HepG2 (cell line): ENCODE results near the gene PRTN3. TPM values are rescaled to one million over a fixed set of nuclear protein-coding genes. Genes with fewer than 3 reads are reported as not detected.
A peak's percentile ranks its signal among the peaks of the same experiment; 100 is the strongest.

ENCODE experiments used
- ATAC-seq: fragments of 200-7000 bp; cut with Tn5 transposase; 3 replicates; pipeline ENCODE4 v1.9.1; 2020; ENCODE audit warnings: mild to moderate bottlenecking, moderate library complexity
- BruUV-seq: library from RNA; stranded (reverse); fragments of 400-500 nt; replicated peaks from 2 replicates; lab custom pipeline; 2021; lab: Mats Ljungman, UMichigan
- CTCF ChIA-PET: fragments of 300-600 bp; formaldehyde crosslinking; extraction: SDS; loops from one replicate; lab custom pipeline; 2021; ENCODE audit warnings: low total read pairs, inconsistent platforms, low intra/inter-chr PET ratio; lab: Yijun Ruan, JAX
- POLR2A ChIA-PET: fragments of 350-600 bp; sonication (Branson Sonifier 250); formaldehyde crosslinking; loops from one replicate; lab custom pipeline; 2020; ENCODE audit warnings: antibody characterized with exemption, inconsistent platforms; lab: Yijun Ruan, JAX
- DNase-seq: peaks from one replicate; pipeline ENCODE4 v3.0.0-alpha.2; 2015; ENCODE audit warnings: low spot score
- FAIRE-seq: peaks from 3 replicates; lab custom pipeline; 2011; peaks lifted over from hg19 to GRCh38; lab: Jason Lieb, UNC
- H2AFZ ChIP-seq: one replicate; pipeline ENCODE4 v1.6.1; 2011; ENCODE audit warnings: low read length, inconsistent platforms
- H3K27ac ChIP-seq: fragments of 300-600 bp; 3 replicates; pipeline ENCODE4 v1.8.0; 2011; ENCODE audit warnings: mixed run types, mild to moderate bottlenecking, mixed read lengths, low read length, inconsistent platforms; ENCODE audit not compliant: insufficient read depth; ENCODE audit errors: extremely low read length
- H3K27me3 ChIP-seq, 2 experiments: fragments of 200-600 bp in 1 of 2; 2 replicates in 1 of 2; 3 replicates in 1 of 2; pipeline versions ENCODE4 v1.6.0 to v1.8.0; 2011; ENCODE audit warnings: low read length in 2 of 2, mild to moderate bottlenecking in 2 of 2, moderate library complexity in 2 of 2, inconsistent platforms in 1 of 2; ENCODE audit not compliant: insufficient read depth in 2 of 2, control insufficient read depth in 1 of 2
- H3K36me3 ChIP-seq, 2 experiments: fragments of 200-600 bp in 1 of 2; replicated peaks in 1 of 2; 2 replicates in 1 of 2; 3 replicates in 1 of 2; pipeline versions ENCODE4 v1.5.1 to v1.8.0; 2011; ENCODE audit warnings: low read length in 2 of 2, inconsistent platforms in 1 of 2; ENCODE audit not compliant: insufficient read depth in 2 of 2, control insufficient read depth in 1 of 2
- H3K4me1 ChIP-seq: 2 replicates; pipeline ENCODE4 v1.5.1; 2012; ENCODE audit warnings: low read length, inconsistent platforms; ENCODE audit not compliant: insufficient read depth
- H3K4me2 ChIP-seq: 2 replicates; pipeline ENCODE4 v1.6.0; 2011; ENCODE audit warnings: low read depth, low read length, inconsistent platforms
- H3K4me3 ChIP-seq, 3 experiments: fragments of 200-600 bp in 1 of 3; sonication (generic), shearing (Covaris generic) in 1 of 3; replicated peaks in 1 of 3; 2 replicates each; pipeline ENCODE4 v1.5.1; 2011 to 2016; ENCODE audit warnings: low read length in 3 of 3, inconsistent platforms in 2 of 3, low read depth in 2 of 3, mild to moderate bottlenecking in 2 of 3, control low read depth in 1 of 3, mixed read lengths in 1 of 3; ENCODE audit not compliant: insufficient read depth in 1 of 3
- H3K79me2 ChIP-seq: one replicate; pipeline ENCODE4 v1.6.1; 2011; ENCODE audit warnings: low read length, inconsistent platforms; ENCODE audit not compliant: insufficient read depth
- H3K9ac ChIP-seq: 2 replicates; pipeline ENCODE4 v1.6.0; 2011; ENCODE audit warnings: mild to moderate bottlenecking, low read depth, low read length, inconsistent platforms; ENCODE audit not compliant: insufficient read depth
- H3K9me3 ChIP-seq: 2 replicates; pipeline ENCODE4 v1.5.1; 2012; ENCODE audit warnings: mild to moderate bottlenecking, low read length
- H4K20me1 ChIP-seq: 2 replicates; pipeline ENCODE4 v1.6.0; 2011; ENCODE audit warnings: inconsistent platforms, mild to moderate bottlenecking, low read length, moderate library complexity; ENCODE audit not compliant: insufficient read depth
- ARNT2 ChIP-seq: sonication (generic); formaldehyde crosslinking; IDR thresholded peaks from 2 replicates; pipeline ENCODE4 v1.8.0; 2022; ENCODE audit warnings: mild to moderate bottlenecking, low read depth, missing genetic modification reagents, moderate library complexity
- CBX5 ChIP-seq: sonication (generic); formaldehyde crosslinking; IDR thresholded peaks from 2 replicates; pipeline ENCODE4 v1.4.0; 2020; ENCODE audit warnings: missing genetic modification reagents, borderline replicate concordance
- GATA4 ChIP-seq: sonication (generic); IDR thresholded peaks from 2 replicates; pipeline ENCODE4 v1.6.1; 2016; ENCODE audit warnings: antibody characterized with exemption, low read depth, borderline replicate concordance
- KLF13 ChIP-seq: sonication (generic); formaldehyde crosslinking; IDR thresholded peaks from 2 replicates; pipeline ENCODE4 v1.4.0; 2020; ENCODE audit warnings: mild to moderate bottlenecking, missing genetic modification reagents
- SCMH1 ChIP-seq: sonication (generic); formaldehyde crosslinking; IDR thresholded peaks from 2 replicates; pipeline ENCODE4 v1.9.0; 2021; ENCODE audit warnings: missing genetic modification reagents, mild to moderate bottlenecking, borderline replicate concordance
- ZNF709 ChIP-seq: sonication (generic); formaldehyde crosslinking; IDR thresholded peaks from 2 replicates; pipeline ENCODE4 v1.5.0; 2020; ENCODE audit warnings: mild to moderate bottlenecking, missing genetic modification reagents
- ZNF781 ChIP-seq: sonication (generic); formaldehyde crosslinking; IDR thresholded peaks from 2 replicates; pipeline ENCODE4 v1.5.1; 2020; ENCODE audit warnings: borderline replicate concordance, mild to moderate bottlenecking, missing genetic modification reagents; ENCODE audit errors: not compliant biosample characterization
- WGBS: methylation state at CpG from one replicate; pipeline ENCODE4 v1.1.6; 2017; ENCODE audit warnings: low lambda C conversion rate; 5-methylcytosine and 5-hydroxymethylcytosine counted together
- in situ Hi-C: cut with HindIII; loops from 2 replicates; pipeline ENCODE4 v1.10.0; 2017; ENCODE audit warnings: low pct_unique_long_range_greater_than_20kb; ENCODE audit not compliant: extremely low pct_ligation_motif_present
- intact Hi-C: fragments of 100-400 bp; cut with micrococcal nuclease; formaldehyde crosslinking; loops from one replicate; pipeline ENCODE4 v1.10.0; 2022; ENCODE audit not compliant: unreplicated experiment
- polyA plus RNA-seq, 8 experiments: library from polyadenylated mRNA; depleted of rRNA in 3 of 8; stranded (reverse) in 7 of 8; unstranded in 1 of 8; fragments of >200 nt; fragmentation: Illumina TruSeq in 4 of 8; extraction: Trizol in 4 of 8; gene quantifications; 2 replicates each; pipeline versions ENCODE4 v1.2.1 to v1.2.3, GENCODE V29; 2011 to 2016; ENCODE audit warnings: low read depth in 4 of 8, missing spikeins in 1 of 8, mixed read lengths in 1 of 8; ENCODE audit not compliant: insufficient read depth in 1 of 8
- total RNA-seq, 5 experiments: library from RNA; depleted of rRNA; stranded (reverse); fragments of >200 nt; fragmentation: Illumina TruSeq; extraction: Trizol; gene quantifications; 2 replicates each; pipeline ENCODE4 v1.2.3, GENCODE V29; 2016; ENCODE audit warnings: low read depth in 1 of 5
- TF ChIP-seq, protein P1 (sequence below): sonication (generic); formaldehyde crosslinking; IDR thresholded peaks from 2 replicates; pipeline ENCODE4 v1.4.0; 2020; ENCODE audit warnings: missing genetic modification reagents

PRTN3 gene
- total and polyA plus RNA-seq, 2 of the 13 experiments (the other 11 are each of a cell fraction or from before 2014, with no cell fraction given): not detected

DNA sequence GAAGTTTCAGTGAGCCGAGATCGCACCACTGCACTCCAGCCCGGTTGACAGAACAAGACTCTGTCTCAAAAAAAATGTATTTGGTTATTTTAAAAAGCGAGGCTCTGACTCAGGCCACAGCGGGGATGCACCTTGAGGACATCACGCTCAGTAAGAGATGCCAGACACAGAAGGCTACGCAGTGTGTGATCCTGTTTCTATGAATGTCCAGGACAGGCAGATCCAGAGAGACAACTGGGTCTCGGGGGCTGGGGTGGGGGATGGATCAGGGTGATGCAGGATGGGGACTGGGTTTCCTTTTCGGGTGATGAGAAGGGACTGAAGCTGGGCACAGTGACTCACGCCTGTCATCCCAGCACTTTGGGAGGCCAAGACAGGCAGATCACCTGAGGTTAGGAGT, 46.8 kb downstream of the PRTN3 start:
- Histone ChIP-seq H2AFZ (no peak overlapping the region), H3K27ac (no peak overlapping the region), H4K20me1 (no peaks in the 10 kb centered on the region; the same call in 1 of the 2 replicates), H3K4me2 (no peak overlapping the region), H3K36me3 (peaks cover 16 to 33% of the 10 kb centered on the region in 2 experiments; a peak in 4 of 5 replicates), H3K4me1 (peaks cover 9% of the 10 kb centered on the region), H3K4me3 (no peak overlapping the region), H3K9ac (no peak overlapping the region), H3K9me3 (no peaks in the 10 kb centered on the region), H3K79me2 (peaks cover 10% of the 10 kb centered on the region), H3K27me3 (no peaks in the 10 kb centered on the region)
- TF ChIP-seq GATA4 (no peak), ARNT2 (CRISPR knock-in tag) (no peak), SCMH1 (CRISPR knock-in tag) (no peak), KLF13 (CRISPR knock-in tag) (no peak), ZNF781 (CRISPR knock-in tag) (no peak), CBX5 (no peak)
- intact Hi-C loops: no loop called here
- ATAC-seq (no peak), FAIRE-seq (no peak), DNase-seq (no peak)
- POLR2A ChIA-PET: no interaction called here
- 98% methylated on average over 10 of the region's 10 CpGs for WGBS
- CTCF ChIA-PET: no interaction called here
- BruUV-seq: no TSS peak
- in situ Hi-C loops: no loop called here

DNA sequence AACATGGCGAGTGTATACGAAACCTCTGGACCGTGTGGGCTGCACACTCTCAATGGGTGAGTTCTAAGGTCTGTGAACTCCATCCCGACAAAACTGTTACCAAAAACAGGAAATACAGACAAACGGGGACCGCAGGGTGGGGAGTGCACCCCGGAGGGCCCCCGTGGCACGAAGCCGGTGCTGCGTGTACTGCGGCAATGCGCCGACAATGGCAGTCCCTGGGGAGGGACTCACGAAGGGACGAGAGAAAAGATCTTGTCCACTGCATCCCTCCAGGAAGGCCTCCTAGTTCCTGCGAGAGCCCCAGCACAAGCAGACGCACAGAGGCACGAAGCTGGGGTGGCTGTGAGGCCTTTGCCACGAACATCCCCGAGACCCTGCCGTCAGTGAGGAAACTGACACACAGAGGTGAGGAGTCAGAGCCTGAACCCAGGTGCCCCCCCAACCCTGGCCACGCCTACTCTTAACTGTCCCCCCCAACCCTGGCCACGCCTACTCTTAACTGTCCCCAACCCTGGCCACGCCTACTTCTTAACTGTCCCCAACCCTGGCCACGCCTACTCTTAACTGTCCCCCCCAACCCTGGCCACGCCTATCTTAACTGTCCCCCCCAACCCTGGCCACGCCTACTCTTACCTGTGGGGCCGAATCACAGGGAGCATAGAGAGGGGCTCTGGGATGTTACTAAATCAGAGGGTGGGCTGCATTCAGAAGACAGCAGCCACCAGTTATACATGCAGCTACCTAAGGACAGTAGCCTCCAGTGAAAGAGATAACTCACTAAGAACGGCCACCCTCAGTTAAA, 48.0 kb downstream of the PRTN3 start:
- ChIA-PET CTCF (no interaction called here), POLR2A (no interaction called here)
- no TSS peak for BruUV-seq
- peaks cover 16 to 33% of the 10 kb centered on the region in 2 experiments; a peak in 4 of 5 replicates for H3K36me3 ChIP-seq
- FAIRE-seq: no peak
- H3K27me3 ChIP-seq: no peaks in the 10 kb centered on the region
- intact Hi-C loops (no loop called here), in situ Hi-C loops (no loop called here)
- H3K9ac ChIP-seq: no peak overlapping the region
- H2AFZ ChIP-seq: no peak overlapping the region
- peaks cover 10% of the 10 kb centered on the region for H3K79me2 ChIP-seq
- WGBS: 98% methylated on average over 28 of the region's 30 CpGs
- H3K4me2 ChIP-seq: no peak overlapping the region
- H4K20me1 ChIP-seq: no peaks in the 10 kb centered on the region; the same call in 1 of the 2 replicates
- H3K4me1 ChIP-seq: peaks cover 9% of the 10 kb centered on the region
- no peak overlapping the region for H3K27ac ChIP-seq
- TF ChIP-seq, protein P1, sequence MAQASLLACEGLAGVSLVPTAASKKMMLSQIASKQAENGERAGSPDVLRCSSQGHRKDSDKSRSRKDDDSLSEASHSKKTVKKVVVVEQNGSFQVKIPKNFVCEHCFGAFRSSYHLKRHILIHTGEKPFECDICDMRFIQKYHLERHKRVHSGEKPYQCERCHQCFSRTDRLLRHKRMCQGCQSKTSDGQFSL (CRISPR knock-in tag): 0 out of 2 replicates have a peak, but pooled peaks have one; percentile 38
- TF ChIP-seq ZNF709 (CRISPR knock-in tag): no peak
- no peak overlapping the region for H3K4me3 ChIP-seq
- no peak for ATAC-seq
- no peaks in the 10 kb centered on the region for H3K9me3 ChIP-seq
- no peak for DNase-seq
